HG03139 (cell line): ENCODE results near the gene RELA.
"Not testable (repeated sequence)": the region's sequence is repeated elsewhere in the genome, so short reads cannot be mapped to it uniquely, and the experiment has no call there.

Source experiments
- ATAC-seq: cut with Tn5 transposase; IDR thresholded peaks from one replicate; pipeline ENCODE4 v1.9.1; 2021; ENCODE audit not compliant: unreplicated experiment

Gene RELA

DNA sequence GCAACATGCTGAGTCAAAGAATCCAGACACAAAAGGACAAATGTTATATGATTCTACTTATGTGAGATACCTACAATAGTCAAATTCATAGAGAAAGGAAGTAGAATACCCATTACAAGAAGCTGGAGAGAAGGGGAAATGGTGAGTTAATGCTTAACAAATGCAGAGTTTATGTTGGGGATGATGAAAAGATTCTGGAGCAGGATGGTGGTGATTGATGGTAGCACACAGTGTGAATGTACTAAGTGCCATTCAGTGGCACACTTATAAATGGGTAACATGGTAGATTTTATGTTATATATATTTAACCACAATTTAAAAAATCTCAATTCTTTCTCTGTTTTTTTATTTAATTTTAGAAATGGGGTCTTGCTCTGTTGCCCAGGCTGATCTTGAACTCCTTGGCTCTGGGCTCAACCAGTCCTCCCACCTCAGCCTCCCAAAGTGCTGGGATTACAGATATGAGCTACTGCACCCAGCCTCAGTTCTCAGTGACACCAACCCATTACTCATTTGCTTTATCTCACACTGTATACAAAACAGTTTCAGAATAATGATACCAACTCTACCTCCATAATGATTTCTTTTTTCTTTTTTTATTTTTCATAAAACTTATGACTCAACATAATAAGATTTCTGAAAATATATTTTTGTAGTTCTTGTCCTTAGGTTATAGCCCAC lies 9.6 kb upstream of the RELA start:
- ATAC-seq = no peak

DNA sequence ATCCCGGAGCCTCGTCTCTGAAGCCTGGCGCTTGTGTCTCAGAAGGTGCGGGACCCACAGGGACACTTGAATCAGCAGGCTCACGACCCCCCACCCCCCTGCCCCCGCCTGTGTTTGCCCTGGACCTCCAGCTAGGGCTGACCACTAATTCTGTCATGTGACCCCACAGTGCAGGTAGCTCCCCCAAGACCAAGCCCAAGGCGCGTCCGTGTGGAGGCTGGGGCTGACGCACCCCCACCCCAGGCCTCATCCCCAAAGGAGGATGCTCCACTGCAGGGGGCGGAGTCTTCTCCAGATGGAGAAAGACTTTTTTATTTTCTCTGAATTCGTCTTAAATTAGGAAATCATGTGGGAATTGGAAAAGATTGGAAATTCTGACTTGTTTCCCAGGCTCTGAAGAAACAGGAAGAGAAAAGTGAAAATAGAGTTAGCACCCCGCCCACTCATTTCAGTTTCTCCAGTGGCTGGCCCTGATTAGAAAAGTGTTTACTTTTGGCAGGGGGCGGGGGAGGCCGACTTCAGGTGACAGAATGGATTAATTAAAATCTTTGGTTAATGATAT lies 1.0 kb upstream of the RELA start:
- ATAC-seq = peak; percentile 15

DNA sequence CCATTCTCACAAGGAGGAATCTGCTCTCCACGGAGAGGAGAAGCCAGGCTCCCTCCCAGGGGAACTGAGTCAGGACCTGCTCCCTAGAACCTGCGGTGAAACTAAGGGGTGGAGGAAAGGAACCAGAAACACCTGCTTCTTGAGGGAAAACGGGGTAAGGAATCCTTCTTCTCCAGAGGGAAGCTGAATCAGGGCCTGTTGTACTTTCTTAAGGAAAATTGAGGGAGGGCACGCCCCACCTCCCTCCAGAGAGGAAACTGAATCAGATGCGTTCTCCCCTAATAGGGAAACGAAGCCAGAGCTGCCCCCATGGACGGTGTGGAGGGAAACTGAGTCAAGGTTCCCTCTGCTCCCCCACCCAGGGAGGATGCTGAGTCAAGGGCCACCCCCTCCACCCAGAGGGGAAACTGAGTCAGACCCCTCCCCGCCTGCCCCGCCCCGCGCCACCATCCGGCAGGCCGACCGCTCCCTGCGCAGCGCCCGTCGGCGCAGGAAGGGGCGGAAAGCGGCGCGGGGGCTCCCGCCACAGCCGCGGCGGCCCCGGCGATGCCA lies 393 bp downstream of the RELA start:
- ATAC-seq = no peak

DNA sequence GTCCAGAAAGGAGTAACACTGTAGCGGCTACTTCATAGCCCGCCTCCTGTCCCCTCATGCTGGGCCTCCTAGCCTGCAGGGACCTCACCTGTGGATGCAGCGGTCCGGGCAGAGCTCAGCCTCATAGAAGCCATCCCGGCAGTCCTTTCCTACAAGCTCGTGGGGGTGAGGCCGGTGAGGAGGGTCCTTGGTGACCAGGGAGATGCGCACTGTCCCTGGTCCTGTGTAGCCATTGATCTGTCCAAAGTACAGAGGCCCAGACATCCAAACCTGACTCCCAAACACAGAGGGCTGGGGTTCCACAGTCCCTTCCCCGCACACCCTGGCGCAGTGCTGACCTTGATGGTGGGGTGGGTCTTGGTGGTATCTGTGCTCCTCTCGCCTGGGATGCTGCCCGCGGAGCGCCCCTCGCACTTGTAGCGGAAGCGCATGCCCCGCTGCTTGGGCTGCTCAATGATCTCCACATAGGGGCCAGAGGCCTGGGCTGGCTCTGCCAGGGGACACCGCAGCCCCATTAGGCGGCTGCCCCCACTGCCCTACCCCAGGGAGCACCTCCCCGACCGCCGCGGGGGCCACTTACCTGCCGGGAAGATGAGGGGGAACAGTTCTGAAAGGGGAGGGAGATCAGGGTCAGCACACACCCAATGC lies 993 bp downstream of the RELA start:
- no peak for ATAC-seq

DNA sequence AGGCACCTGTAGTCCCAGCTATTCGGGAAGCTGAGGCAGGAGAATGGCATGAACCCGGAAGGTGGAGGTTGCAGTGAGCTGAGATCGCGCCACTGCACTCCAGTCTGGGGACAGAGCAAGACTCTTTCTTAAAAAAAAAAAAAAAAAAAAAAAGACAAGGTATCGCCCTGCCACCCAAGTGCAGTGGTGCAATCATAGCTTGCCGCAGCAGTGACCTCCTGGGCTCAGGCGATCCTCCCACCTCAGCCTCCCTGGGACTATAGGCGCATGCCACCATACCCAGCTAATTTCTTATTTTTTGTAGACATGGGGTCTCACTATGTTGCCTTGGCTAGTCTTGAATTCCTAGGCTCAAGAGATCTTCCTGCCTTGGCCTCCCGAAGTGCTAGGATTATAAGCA lies 1.8 kb downstream of the RELA start:
- not testable (repeated sequence) for ATAC-seq

DNA sequence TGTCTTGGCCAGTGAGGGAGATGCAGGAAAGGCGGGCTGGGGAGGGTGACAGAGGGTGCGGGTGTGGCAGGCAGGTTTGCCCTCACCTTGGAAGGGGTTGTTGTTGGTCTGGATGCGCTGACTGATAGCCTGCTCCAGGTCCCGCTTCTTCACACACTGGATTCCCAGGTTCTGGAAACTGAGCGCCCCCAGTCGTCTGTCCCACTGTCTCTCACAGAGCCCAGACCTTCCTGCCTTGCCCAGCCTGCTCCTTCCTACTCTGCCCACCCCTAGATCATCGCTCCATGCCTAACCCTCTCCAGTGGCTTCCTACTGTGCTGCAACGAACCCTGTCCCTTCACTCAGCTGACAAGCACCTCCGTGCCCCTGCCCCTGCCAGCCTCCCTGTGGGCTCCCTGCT lies 2.7 kb downstream of the RELA start:
- no peak for ATAC-seq

DNA sequence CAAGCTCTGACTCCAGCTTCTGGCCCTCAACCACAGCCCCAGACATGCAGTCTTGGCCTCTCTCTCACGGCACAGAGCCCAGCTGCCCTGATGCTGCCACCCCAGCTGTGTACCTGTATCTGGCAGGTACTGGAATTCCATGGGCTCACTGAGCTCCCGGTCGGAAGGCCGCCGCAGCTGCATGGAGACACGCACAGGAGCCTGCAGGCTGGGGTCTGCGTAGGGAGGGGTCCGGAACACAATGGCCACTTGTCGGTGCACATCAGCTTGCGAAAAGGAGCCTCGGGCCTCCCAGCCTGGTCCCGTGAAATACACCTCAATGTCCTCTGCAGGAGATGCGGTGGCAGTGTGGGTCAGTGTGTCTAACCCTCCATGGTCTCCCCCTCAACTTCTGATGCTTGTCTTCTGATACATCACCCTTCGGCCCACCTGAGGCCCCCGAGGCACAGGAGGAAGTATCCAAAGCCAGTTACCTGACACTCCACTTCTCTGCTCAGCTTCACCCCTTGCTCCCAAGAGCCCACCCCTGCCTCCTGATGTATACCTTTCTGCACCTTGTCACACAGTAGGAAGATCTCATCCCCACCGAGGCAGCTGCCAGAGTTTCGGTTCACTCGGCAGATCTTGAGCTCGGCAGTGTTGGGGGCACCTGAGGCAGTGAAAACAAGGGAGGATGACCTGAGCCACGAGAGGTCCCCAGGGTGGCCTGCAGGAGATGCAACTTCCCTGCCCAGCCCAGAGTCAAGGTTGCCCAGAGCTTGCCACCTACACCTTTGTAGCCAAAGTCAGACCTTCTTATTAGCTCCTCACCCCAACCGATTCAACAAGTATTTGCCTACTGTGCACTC lies 4.3 kb downstream of the RELA start:
- ATAC-seq = no peak

DNA sequence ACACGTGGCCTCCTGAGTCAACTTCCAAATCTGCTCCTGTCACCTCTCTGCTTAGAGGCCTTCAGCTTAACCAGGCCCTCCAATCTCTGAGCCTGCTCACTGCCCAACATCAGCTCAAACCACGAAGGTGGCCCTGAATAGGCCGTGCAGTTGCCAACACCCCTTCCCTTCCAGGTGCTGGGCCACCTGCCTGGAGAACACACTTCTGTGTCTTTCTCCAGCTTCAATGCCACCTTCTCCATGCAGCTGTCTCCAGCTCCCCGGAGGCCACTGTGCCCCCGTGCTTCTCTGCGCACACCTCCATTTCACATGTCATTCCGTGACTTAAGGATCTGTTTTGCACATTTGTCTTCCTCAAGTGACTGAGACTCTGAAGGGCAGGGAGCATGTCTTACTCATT lies 5.3 kb downstream of the RELA start:
- no peak for ATAC-seq

DNA sequence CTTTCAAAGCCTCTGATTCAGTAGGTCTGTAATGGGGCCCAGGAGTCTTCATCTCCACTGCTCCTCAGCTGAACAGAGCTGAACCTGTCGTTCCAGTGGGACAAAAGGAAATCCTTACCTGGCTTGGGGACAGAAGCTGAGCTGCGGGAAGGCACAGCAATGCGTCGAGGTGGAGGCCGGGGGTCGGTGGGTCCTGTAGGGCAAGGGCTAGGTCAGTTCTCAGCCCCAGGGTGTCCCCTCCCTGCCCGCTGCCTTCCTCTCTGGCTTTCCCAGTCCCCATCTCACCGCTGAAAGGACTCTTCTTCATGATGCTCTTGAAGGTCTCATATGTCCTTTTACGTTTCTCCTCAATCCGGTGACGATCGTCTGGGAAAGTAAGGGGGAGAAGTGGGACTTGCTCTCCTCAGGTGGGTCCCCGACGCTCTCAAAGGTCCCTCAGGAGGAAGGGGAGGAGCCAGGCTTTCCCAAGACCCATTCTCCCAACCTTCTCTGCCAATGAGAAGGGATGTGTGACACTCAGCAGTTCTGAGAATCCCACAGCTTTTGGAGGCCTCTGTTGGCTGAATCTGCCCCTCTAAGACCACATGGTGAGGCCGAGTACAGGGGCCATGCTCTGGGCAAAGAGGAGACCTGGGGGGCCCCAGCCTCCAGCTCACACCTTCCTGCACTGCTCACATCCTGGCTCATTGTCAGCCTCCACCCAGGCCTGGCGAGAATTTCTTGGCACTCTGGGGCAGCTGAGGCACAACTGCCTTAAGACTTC lies 7.0 kb downstream of the RELA start:
- ATAC-seq = no peak

DNA sequence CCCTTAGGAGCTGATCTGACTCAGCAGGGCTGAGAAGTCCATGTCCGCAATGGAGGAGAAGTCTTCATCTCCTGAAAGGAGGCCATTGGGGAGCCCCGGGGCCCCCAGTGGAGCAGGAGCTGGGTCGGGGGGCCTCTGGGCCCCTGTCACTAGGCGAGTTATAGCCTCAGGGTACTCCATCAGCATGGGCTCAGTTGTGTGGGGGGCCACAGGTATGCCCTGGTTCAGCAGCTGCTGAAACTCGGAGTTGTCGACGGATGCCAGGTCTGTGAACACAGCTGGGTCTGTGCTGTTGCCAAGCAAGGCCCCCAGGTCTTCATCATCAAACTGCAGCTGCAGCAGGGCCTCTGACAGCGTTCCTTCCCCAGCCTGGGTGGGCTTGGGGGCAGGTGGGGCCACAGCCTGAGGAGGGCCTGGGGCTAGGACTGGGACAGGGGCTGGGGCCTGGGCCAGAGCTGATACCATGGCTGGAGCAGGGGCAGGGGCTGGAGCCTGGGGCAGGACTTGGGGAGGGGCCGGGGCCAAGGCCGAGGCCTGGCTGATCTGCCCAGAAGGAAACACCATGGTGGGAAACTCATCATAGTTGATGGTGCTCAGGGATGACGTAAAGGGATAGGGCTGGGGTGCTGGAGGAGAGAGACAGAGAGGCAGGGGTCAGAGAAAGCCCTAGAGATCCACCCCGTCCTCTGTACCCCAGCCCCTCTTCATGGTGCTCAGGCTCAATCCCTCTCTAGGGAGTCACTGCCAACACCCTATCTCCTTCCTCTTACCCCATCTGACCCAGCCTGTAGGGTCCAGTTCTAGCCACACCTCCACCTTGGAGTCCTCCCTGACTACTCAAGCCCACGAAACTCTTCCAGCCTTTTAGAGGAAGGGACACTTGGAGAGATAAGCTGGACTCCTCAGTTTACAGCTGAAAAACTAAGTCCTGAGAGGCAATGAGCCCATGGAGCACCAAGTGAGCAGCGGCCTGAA lies 8.1 kb downstream of the RELA start:
- ATAC-seq = no peak

DNA sequence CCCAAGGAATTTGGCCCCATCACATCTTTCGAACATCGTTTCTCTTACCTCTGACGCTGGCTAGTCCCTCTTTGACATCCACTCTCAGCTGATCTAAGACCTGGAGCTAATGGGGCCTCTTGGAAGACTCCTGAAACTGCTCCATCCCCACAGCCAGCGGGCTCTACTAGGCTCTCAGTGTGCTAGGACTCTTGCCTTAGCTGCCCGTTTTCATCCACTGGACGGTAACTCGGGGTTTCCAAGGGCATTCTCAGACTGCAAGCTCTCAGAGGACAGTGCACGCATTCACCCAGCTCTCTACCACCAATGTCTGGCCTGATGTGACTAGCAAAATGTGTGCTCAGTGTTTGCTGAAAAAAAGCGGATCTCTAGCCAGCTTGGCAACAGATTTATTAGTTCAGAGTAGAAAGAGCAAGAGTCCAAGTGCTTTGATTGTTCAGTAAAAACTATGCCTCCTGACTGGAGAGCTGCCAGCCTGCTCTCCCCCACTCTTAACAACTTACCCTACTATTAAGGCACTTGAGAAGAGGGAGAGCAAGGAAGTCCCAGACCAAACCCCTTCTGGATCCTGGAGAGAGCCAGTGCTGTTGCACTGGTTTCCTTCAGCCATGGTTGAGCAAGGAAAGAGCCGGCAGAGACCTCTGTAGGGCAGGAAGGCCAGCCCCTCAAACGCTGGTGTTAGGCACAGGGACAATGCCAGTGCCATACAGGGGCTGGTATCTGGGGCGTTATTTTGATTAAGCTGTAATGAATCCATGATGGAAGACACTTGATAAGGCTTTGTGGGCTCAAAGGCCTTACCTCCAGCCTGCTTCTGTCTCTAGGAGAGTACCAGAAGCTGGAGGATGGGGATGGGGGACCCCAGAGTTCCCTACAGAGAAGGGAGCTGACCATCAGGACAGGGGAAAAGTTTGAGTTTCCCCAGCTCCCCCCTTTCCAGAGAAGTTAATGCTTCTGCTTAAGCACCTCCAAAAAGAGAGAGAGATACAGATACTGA lies 9.2 kb downstream of the RELA start:
- ATAC-seq = no peak

DNA sequence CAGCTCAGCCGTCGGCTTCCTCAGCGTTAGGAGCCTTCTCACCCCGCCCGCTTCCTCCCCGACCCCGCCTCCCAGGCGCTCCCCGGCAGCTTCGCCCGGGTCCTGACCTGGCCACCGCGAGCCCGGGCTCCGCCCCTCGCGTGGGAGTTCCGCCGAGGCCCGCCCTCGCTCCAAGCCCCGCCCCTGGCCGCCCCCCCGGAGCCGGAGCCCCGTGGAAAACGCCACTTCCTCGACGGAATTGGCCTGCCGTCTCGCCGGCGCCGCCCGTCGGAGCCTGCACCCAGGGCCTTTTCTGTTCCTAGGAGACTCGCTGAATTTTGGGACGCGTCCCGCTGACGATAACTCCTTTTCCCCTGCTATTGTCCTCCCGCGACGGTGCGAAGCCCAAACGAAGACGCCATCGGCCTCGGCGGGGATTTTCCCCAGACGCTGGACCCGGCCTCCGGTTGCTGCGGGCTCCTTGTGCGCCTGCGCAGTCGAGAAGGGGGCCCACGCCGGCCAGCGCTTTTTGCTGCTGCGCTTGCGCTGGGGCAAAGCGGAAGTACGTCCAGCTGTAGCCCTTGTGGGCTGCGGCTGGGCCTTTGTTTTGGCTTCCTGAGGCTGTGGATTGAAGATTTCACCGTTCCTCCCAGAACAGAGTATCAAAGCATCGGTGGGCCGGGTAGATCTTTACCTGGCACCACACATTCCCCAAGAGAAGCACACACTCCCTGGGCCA lies 10.0 kb downstream of the RELA start:
- peak; percentile 63 for ATAC-seq

DNA sequence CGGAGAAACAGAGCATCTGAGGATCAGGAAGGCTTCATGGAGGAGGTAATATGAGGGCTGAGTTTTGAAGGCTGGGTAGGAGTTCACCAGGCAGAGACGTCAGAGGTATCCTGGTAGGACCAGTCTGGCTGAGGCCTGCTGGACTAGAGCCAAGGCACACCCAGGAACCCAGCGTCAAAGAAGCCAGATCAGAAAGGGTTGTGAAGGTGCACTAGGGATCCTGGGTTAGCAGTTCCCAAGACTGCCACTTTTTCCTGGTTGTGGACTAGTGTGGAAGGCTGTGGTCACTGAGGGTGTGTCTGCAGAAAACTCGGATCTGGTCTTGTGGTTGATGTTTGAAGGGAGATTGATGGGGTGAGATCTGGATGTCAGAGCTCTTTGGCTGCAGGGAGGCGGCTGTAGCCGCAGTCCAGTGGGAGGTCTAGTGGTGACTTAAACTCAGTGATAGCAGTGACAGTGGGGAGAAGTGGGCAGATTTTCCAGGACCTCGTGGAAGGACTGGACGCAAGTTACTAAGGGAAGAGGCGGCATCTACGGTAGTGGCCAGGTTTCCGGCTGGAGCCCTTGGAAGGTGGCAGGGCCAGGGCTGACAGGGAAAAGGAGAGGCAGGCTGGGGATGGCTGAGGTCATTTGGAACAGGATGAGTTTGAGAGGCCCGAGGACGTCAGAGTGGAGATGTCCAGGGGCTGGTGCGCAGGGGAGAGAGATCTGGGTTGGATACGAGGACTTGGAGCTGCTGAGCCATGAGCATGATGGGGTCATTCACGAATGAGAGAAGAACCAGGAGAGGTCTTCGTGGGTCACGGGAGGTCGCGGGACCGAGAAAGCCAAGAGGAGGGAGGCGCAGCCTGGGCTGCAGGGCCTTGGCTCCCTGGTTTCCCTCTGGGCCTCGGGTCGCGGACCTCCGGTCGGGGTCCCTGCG lies 10.9 kb downstream of the RELA start:
- ATAC-seq = no peak

DNA sequence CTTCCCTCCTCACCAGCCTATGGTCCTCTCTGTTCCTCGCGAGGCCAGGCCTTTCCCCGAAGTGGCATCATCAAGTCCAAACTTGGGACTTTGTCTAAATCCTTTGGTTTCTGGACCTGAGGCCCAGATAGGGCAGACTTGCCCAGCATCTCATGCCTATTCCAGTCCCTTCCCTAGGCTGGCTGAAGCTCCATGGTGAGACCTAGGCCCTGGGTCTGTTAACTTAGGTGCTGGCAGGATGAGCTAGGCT lies 11.5 kb downstream of the RELA start:
- no peak for ATAC-seq

DNA sequence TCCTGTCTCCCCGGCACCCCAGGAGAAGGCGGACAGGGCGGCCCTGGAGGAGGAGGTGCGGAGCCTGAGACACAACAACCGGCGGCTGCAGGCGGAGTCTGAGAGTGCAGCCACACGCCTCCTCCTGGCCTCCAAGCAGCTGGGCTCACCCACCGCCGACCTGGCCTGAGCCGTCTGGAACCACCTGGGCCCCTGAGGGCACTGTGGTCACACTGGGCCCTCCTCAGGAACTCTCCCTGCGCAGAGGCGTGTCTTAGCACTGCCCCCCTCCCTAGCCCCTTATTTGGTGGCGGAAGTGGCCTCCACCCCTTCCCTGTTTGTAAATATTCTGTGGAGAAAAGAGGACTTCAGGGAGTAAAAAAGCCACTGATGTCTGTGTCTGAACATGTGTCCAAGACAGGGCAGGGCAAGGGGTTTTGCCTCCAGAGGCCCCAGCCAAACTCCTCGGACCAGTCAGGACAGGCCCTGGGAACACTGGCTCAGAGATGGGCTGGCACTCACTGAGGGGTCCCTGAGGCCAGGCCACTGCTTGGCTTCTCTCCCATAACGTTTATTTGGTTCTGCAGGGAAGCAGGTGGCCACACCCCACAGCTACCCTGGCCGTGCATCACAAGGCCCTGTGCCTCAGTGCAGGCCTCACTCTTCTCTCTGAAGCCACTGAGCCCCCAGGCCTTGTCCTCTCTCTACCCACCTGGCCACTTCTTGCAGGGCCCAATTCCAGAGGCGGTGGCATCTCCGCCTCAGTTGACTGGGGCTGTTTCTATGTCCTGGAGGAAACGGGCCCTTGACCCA lies 12.0 kb downstream of the RELA start:
- ATAC-seq = no peak
